Suprapubic skin (tissue), 4 donors: ENCODE data around the gene FOXO6. TPM values are rescaled to one million over a fixed set of nuclear protein-coding genes. Genes with fewer than 3 reads are reported as not detected.

Source experiments
- DNase-seq, 2 donors: peaks; one replicate each; pipeline ENCODE4 v3.0.0-alpha.2; 2019; ENCODE audit warnings: low spot score in 2 of 2
- H3K27ac ChIP-seq: fragments of 200-600 bp; sonication (generic); one replicate; pipeline ENCODE4 v1.5.1; 2019
- H3K27me3 ChIP-seq: fragments of 200-600 bp; sonication (generic); one replicate; pipeline ENCODE4 v1.5.1; 2019
- H3K36me3 ChIP-seq: fragments of 200-600 bp; sonication (generic); one replicate; pipeline ENCODE4 v1.5.1; 2019
- H3K4me1 ChIP-seq: fragments of 200-600 bp; sonication (generic); one replicate; pipeline ENCODE4 v1.5.1; 2019
- H3K4me3 ChIP-seq: fragments of 200-600 bp; sonication (generic); one replicate; pipeline ENCODE4 v1.5.1; 2019; ENCODE audit warnings: mild to moderate bottlenecking
- H3K9me3 ChIP-seq: fragments of 200-600 bp; sonication (generic); one replicate; pipeline ENCODE4 v1.5.1; 2019
- EP300 ChIP-seq: sonication (generic); formaldehyde crosslinking; IDR thresholded peaks from one replicate; pipeline ENCODE4 v1.6.1; 2017; ENCODE audit warnings: antibody characterized with exemption
- POLR2A ChIP-seq, 2 donors: fragments of 450-650 bp; IDR thresholded peaks; one replicate each; pipeline ENCODE4 v1.6.1; 2017; ENCODE audit warnings: antibody characterized with exemption in 2 of 2, mild to moderate bottlenecking in 2 of 2, moderate library complexity in 2 of 2
- POLR2AphosphoS5 ChIP-seq, 3 donors: sonication (generic); formaldehyde crosslinking; IDR thresholded peaks; one replicate each; pipeline ENCODE4 v1.6.1; 2017; ENCODE audit warnings: antibody characterized with exemption in 3 of 3
- WGBS: methylation state at CpG from one replicate; pipeline ENCODE4 v1.1.5; 2018; 5-methylcytosine and 5-hydroxymethylcytosine counted together
- total RNA-seq, 4 donors: library from RNA; depleted of rRNA; stranded (reverse); fragments of >200 nt; gene quantifications; one replicate each; pipeline ENCODE4 v1.1.0, GENCODE V29; 2016
- TF ChIP-seq, protein P1 (sequence below), 2 donors: fragments of 200-600 bp in 1 of 2; fragments of 450-650 bp in 1 of 2; sonication (generic) in 1 of 2; IDR thresholded peaks; one replicate each; pipeline ENCODE4 v1.5.1; 2016 to 2019; ENCODE audit warnings: antibody characterized with exemption in 2 of 2, mild to moderate bottlenecking in 1 of 2, moderate library complexity in 1 of 2

FOXO6 gene
- total RNA-seq, 4 donors from 2014 or later = 1.4 to 2.8 (median 1.6) TPM

DNA sequence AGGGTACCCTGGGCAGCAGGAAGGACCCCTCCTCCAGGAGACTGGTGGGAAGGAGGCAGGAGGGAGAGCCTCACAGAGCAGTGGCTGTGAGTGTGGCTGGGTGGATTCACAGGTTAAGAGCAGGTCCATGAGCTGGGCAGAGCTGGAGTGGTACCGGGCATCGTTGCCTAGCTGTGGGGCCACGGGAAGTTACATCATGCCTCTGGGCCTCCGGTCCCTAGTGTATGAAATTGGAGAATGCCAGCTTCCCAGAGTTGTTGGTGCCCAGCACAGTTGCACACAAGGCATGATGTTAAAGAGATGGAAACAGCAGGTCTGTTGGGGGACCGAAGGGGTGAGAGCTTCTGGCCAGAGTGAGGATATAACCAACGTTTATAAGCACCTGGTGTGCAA lies 18.5 kb downstream of the FOXO6 start:
- Histone ChIP-seq H3K4me3 (no peak overlapping the region), H3K9me3 (no peaks in the 10 kb centered on the region), H3K27me3 (no peaks in the 10 kb centered on the region), H3K4me1 (peaks cover 33% of the 10 kb centered on the region), H3K27ac (no peak overlapping the region), H3K36me3 (peaks cover 5% of the 10 kb centered on the region)
- no peak for DNase-seq
- 62% methylated on average over 5 of the region's 6 CpGs for WGBS
- TF ChIP-seq EP300 = no peak
- no peak for TF ChIP-seq POLR2AphosphoS5 (IDR thresholded peaks at IDR 0.05)
- TF ChIP-seq POLR2A (IDR thresholded peaks at IDR 0.05) = no peak
- TF ChIP-seq, protein P1, sequence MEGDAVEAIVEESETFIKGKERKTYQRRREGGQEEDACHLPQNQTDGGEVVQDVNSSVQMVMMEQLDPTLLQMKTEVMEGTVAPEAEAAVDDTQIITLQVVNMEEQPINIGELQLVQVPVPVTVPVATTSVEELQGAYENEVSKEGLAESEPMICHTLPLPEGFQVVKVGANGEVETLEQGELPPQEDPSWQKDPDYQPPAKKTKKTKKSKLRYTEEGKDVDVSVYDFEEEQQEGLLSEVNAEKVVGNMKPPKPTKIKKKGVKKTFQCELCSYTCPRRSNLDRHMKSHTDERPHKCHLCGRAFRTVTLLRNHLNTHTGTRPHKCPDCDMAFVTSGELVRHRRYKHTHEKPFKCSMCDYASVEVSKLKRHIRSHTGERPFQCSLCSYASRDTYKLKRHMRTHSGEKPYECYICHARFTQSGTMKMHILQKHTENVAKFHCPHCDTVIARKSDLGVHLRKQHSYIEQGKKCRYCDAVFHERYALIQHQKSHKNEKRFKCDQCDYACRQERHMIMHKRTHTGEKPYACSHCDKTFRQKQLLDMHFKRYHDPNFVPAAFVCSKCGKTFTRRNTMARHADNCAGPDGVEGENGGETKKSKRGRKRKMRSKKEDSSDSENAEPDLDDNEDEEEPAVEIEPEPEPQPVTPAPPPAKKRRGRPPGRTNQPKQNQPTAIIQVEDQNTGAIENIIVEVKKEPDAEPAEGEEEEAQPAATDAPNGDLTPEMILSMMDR (IDR thresholded peaks at IDR 0.05) = no peak

DNA sequence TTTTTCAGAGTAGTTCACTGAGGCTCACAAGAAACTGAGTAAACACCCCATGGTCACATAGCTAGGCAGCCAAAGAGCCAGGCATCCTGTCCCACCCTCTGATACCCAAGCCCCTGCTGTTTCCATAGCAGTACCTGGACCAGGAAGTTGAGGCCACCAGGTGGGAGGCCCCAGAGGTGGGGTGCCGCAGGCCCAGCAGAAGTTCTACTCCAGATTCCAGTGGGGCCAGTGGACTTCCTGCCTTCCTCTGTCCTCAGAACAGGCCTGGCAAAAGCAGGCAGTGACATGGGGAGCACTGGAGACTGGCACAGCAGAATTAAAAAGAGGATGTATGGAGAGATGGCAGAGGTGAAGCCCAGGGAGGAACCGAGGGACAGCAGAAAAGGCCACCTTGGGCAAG lies 19.0 kb downstream of the FOXO6 start:
- H3K27ac ChIP-seq = no peak overlapping the region
- no peak overlapping the region for H3K4me3 ChIP-seq
- no peak for TF ChIP-seq POLR2A (IDR thresholded peaks at IDR 0.05)
- TF ChIP-seq POLR2AphosphoS5 (IDR thresholded peaks at IDR 0.05) = no peak
- TF ChIP-seq, protein P1 (IDR thresholded peaks at IDR 0.05) = no peak
- TF ChIP-seq EP300 = no peak
- 68% methylated on average over 1 of the region's 2 CpGs for WGBS
- peaks cover 36% of the 10 kb centered on the region for H3K4me1 ChIP-seq
- no peaks in the 10 kb centered on the region for H3K9me3 ChIP-seq
- DNase-seq = no peak
- peaks cover 5% of the 10 kb centered on the region for H3K36me3 ChIP-seq
- no peaks in the 10 kb centered on the region for H3K27me3 ChIP-seq

DNA sequence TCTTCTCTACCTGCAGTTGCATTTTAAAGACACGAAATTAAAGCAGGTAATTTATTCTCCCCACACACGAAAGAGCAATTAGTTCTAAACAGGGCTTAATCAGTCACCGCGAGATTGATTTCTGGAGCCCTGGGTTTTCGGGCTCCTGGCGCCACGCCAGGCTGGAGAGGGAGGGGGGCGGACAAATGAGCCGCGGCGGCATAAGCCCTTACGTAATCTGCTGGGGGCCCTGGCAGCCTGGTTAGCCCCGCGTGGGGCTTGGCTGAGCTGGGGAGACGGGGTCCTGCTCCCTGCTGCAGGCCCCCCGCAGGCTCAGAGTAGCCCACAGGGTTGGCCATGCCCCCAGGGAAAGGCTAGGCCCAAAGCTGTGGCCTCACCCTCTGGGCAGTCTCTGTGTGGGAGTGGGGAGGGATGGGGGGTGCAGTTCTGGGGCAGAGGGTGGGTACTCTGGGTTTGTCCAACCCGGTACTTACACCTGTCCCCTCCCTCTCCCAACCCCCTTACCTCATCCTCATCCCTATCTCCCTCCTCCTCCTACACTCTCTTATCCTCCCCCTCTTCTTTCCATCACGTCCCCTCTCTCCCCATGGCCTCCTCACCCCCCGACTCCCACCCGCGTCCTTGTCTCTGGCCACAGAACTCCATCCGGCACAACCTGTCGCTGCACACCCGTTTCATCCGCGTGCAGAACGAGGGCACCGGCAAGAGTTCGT lies 19.9 kb downstream of the FOXO6 start:
- H3K4me1 ChIP-seq = peaks cover 46% of the 10 kb centered on the region
- WGBS = 8% methylated on average over 16 of the region's 29 CpGs
- H3K27me3 ChIP-seq = no peaks in the 10 kb centered on the region
- DNase-seq = no peak
- peak overlapping the region; percentile 81 for H3K27ac ChIP-seq
- peak overlapping the region; percentile 61 for H3K4me3 ChIP-seq
- TF ChIP-seq POLR2A (IDR thresholded peaks at IDR 0.05) (no peak), EP300 (no peak), POLR2AphosphoS5 (IDR thresholded peaks at IDR 0.05) (no peak)
- TF ChIP-seq, protein P1 (IDR thresholded peaks at IDR 0.05) = no peak
- H3K9me3 ChIP-seq = no peaks in the 10 kb centered on the region
- peaks cover 5% of the 10 kb centered on the region for H3K36me3 ChIP-seq

DNA sequence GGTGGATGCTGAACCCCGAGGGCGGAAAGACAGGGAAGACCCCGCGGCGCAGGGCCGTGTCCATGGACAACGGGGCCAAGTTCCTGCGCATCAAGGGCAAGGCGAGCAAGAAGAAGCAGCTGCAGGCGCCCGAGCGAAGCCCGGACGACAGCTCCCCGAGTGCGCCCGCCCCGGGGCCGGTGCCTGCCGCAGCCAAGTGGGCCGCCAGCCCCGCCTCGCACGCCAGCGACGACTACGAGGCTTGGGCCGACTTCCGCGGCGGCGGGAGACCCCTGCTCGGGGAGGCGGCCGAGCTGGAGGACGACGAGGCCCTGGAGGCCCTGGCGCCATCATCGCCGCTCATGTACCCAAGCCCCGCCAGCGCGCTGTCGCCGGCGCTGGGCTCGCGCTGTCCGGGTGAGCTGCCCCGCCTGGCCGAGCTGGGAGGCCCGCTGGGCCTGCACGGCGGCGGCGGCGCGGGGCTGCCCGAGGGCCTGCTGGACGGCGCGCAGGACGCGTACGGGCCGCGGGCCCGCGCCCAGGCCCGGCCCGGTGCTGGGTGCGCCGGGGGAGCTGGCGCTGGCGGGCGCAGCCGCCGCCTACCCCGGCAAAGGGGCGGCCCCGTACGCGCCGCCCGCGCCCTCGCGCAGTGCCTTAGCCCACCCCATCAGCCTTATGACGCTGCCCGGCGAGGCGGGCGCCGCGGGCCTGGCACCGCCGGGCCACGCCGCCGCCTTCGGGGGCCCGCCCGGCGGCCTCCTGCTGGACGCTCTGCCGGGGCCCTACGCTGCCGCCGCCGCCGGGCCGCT lies 20.7 kb downstream of the FOXO6 start:
- Histone ChIP-seq H3K4me1 (peaks cover 53% of the 10 kb centered on the region), H3K27me3 (no peaks in the 10 kb centered on the region)

More for the DNA sequence above, 20.7 kb downstream of the FOXO6 start:
- Histone ChIP-seq H3K36me3 (peaks cover 5% of the 10 kb centered on the region), H3K4me3 (peak overlapping the region; percentile 61), H3K9me3 (no peaks in the 10 kb centered on the region), H3K27ac (peak overlapping the region; percentile 81)
- no peak for DNase-seq
- 3% methylated on average over 8 of the region's 112 CpGs for WGBS
- TF ChIP-seq, protein P1 (IDR thresholded peaks at IDR 0.05) = no peak
